SJCRH30 (cell line): ENCODE measurements around the gene NSUN4. TPM values are rescaled to one million over a fixed set of nuclear protein-coding genes. Genes with fewer than 3 reads are reported as not detected.

Source experiments
- total RNA-seq: library from RNA; depleted of rRNA; stranded (reverse); fragments of >200 nt; shearing (Covaris generic); gene quantifications from 2 replicates; pipeline ENCODE4 v1.2.3, GENCODE V29; 2014; rRNA removed

The NSUN4 gene
- total RNA-seq, 1 experiment from 2014 or later = 23.7 TPM

Other genes starting within 250 kb of the NSUN4 start
- 19.5 and 23.5 TPM in 2 replicates for gene PIK3R3, start 208.2 kb upstream of the NSUN4 start, total RNA-seq
- not detected in 2 replicates for gene TSPAN1, start 165.7 kb upstream of the NSUN4 start, total RNA-seq
- gene P3R3URF, start 164.3 kb upstream of the NSUN4 start, total RNA-seq = not detected in 2 replicates
- 53.3 TPM in 2 replicates for gene POMGNT1, start 142.4 kb upstream of the NSUN4 start, total RNA-seq
- 2.8 and 3.3 TPM in 2 replicates for gene LURAP1, start 137.5 kb upstream of the NSUN4 start, total RNA-seq
- gene RAD54L, start 93.0 kb upstream of the NSUN4 start, total RNA-seq = 25.7 and 30.3 TPM in 2 replicates
- gene LRRC41, start 37.2 kb upstream of the NSUN4 start, total RNA-seq = 71.1 and 73.5 TPM in 2 replicates
- gene UQCRH, start 37.1 kb upstream of the NSUN4 start, total RNA-seq = 828 and 880 TPM in 2 replicates
- gene FAAH, start 53.5 kb downstream of the NSUN4 start, total RNA-seq = 0.34 TPM in 1 of 2 replicates, not detected in the other
- gene DMBX1, start 149.0 kb downstream of the NSUN4 start, total RNA-seq = not detected in 2 replicates
- gene KNCN, start 210.8 kb downstream of the NSUN4 start, total RNA-seq = 0.12 and 0.25 TPM in 2 replicates